PC-9 (cell line): Measurements from ENCODE around the gene MAML3. TPM values are rescaled to one million over a fixed set of nuclear protein-coding genes. Genes with fewer than 3 reads are reported as not detected.

Experiments used
- BruUV-seq: library from RNA; stranded (reverse); fragments of 400-500 nt; replicated peaks from 2 replicates; lab custom pipeline; 2021; lab: Mats Ljungman, UMichigan
- CTCF ChIA-PET: fragments of 300-600 bp; sonication (Branson Sonifier 250); formaldehyde crosslinking; loops from one replicate; lab custom pipeline; 2022; ENCODE audit warnings: antibody characterized with exemption; lab: Charles Lee
- POLR2A ChIA-PET: fragments of 300-600 bp; sonication (Branson Sonifier 250); formaldehyde crosslinking; loops from one replicate; lab custom pipeline; 2022; ENCODE audit warnings: antibody characterized with exemption; ENCODE audit not compliant: unreplicated experiment; lab: Charles Lee
- DNase-seq, 2 experiments: peaks; one replicate each; pipeline versions ENCODE4 v3.0.0 to v3.0.0-alpha.2; 2015 to 2022; ENCODE audit warnings: mixed read lengths in 1 of 2
- H2AFZ ChIP-seq: fragments of 200-600 bp; sonication (generic); 2 replicates; pipeline ENCODE4 v1.8.1; 2017; ENCODE audit warnings: antibody characterized with exemption
- H3F3A ChIP-seq: fragments of 200-600 bp; sonication (generic); 2 replicates; pipeline ENCODE4 v1.8.1; 2017; ENCODE audit warnings: antibody characterized with exemption, mild to moderate bottlenecking, low read depth; ENCODE audit not compliant: insufficient read depth
- H3K27ac ChIP-seq: fragments of 200-600 bp; sonication (generic); 2 replicates; pipeline ENCODE4 v1.6.1; 2016; ENCODE audit warnings: mixed run types
- H3K27me3 ChIP-seq: fragments of 200-600 bp; sonication (generic); 2 replicates; pipeline ENCODE4 v1.6.1; 2016; ENCODE audit warnings: low read depth, mixed run types; ENCODE audit not compliant: insufficient read depth
- H3K36me3 ChIP-seq: fragments of 200-600 bp; sonication (generic); 2 replicates; pipeline ENCODE4 v1.6.1; 2016; ENCODE audit warnings: low read depth, mixed run types
- H3K4me1 ChIP-seq: fragments of 200-600 bp; sonication (generic); replicated peaks from 2 replicates; pipeline ENCODE4 v1.6.1; 2016; ENCODE audit warnings: mixed run types; ENCODE audit not compliant: insufficient read depth
- H3K4me2 ChIP-seq: fragments of 200-600 bp; sonication (generic); 2 replicates; pipeline ENCODE4 v1.6.1; 2017; ENCODE audit warnings: mixed run types
- H3K4me3 ChIP-seq: fragments of 200-600 bp; sonication (generic); 2 replicates; pipeline ENCODE4 v1.6.1; 2016; ENCODE audit warnings: mixed run types
- H3K79me2 ChIP-seq: fragments of 200-600 bp; sonication (generic); 2 replicates; pipeline ENCODE4 v1.6.1; 2017; ENCODE audit warnings: low read depth, mixed run types
- H3K9me2 ChIP-seq: fragments of 200-600 bp; sonication (generic); 2 replicates; pipeline ENCODE4 v1.8.1; 2017; ENCODE audit warnings: mild to moderate bottlenecking; ENCODE audit not compliant: insufficient read depth
- H3K9me3 ChIP-seq: fragments of 200-600 bp; sonication (generic); 2 replicates; pipeline ENCODE4 v1.8.1; 2016; ENCODE audit warnings: low read depth; ENCODE audit not compliant: insufficient read depth
- H4K20me1 ChIP-seq: fragments of 200-600 bp; sonication (generic); 2 replicates; pipeline ENCODE4 v1.8.1; 2017; ENCODE audit not compliant: insufficient read depth
- CTCF ChIP-seq: fragments of 200-600 bp; sonication (generic); conservative IDR thresholded peaks from 2 replicates; pipeline ENCODE4 v1.6.1; 2017; ENCODE audit warnings: mixed run types, antibody characterized with exemption, mild to moderate bottlenecking, moderate library complexity
- EZH2 ChIP-seq: fragments of 200-600 bp; sonication (generic); IDR thresholded peaks from 2 replicates; pipeline ENCODE4 v1.8.0; 2017; ENCODE audit warnings: antibody characterized with exemption, low read depth
- intact Hi-C: fragments of 100-400 bp; cut with micrococcal nuclease; formaldehyde crosslinking; loops from one replicate; pipeline ENCODE4 v1.10.0; 2022; ENCODE audit not compliant: unreplicated experiment
- total RNA-seq: library from RNA; stranded (reverse); gene quantifications from 2 replicates; pipeline ENCODE4 v1.2.3, GENCODE V29; 2021

MAML3 gene
- total RNA-seq, 1 experiment from 2014 or later = 15.2 TPM

GRCh38 chr4:139934057-139934707 lies 219.8 kb downstream of the MAML3 start:
- H3K4me1 ChIP-seq = no peaks in the 10 kb centered on the region
- no peaks in the 10 kb centered on the region for H3K9me3 ChIP-seq
- H3K27ac ChIP-seq = no peak overlapping the region
- H3K36me3 ChIP-seq = no peaks in the 10 kb centered on the region
- no peaks in the 10 kb centered on the region; the same call in 1 of the 2 replicates for H4K20me1 ChIP-seq
- H3K27me3 ChIP-seq = no peaks in the 10 kb centered on the region
- no peaks in the 10 kb centered on the region for H3K9me2 ChIP-seq
- no peaks in the 10 kb centered on the region; the same call in 1 of the 2 replicates for H3F3A ChIP-seq
- no peak overlapping the region for H2AFZ ChIP-seq
- H3K79me2 ChIP-seq = no peaks in the 10 kb centered on the region
- DNase-seq = no peak
- no peak overlapping the region for H3K4me2 ChIP-seq
- CTCF ChIA-PET = no interaction called here
- intact Hi-C loops = no loop called here
- H3K4me3 ChIP-seq = no peak overlapping the region
- POLR2A ChIA-PET = no interaction called here
- TF ChIP-seq EZH2 (no peak), CTCF (no peak)
- no TSS peak for BruUV-seq

- H3K36me3 ChIP-seq = no peaks in the 10 kb centered on the region
- no peaks in the 10 kb centered on the region for H3K79me2 ChIP-seq
- ChIA-PET CTCF (no interaction called here), POLR2A (no interaction called here)
- no peaks in the 10 kb centered on the region for H3K9me3 ChIP-seq
- H3K9me2 ChIP-seq = no peaks in the 10 kb centered on the region
- no peak overlapping the region for H3K27ac ChIP-seq
- no peak overlapping the region for H3K4me3 ChIP-seq
- no peaks in the 10 kb centered on the region for H3K4me1 ChIP-seq
- no peaks in the 10 kb centered on the region; the same call in 1 of the 2 replicates for H3F3A ChIP-seq
- no peak overlapping the region for H2AFZ ChIP-seq
- H3K4me2 ChIP-seq = no peak overlapping the region
- intact Hi-C loops = no loop called here
- TF ChIP-seq EZH2 = no peak
- TF ChIP-seq CTCF = no peak
- no peaks in the 10 kb centered on the region; the same call in 1 of the 2 replicates for H4K20me1 ChIP-seq
- DNase-seq = no peak
- no TSS peak for BruUV-seq
- H3K27me3 ChIP-seq = no peaks in the 10 kb centered on the region
These were observed 220.4 kb downstream of the MAML3 start for GRCh38 chr4:139933541-139933940.

GRCh38 chr4:139933104-139933503 lies 220.9 kb downstream of the MAML3 start:
- Histone ChIP-seq H2AFZ (no peak overlapping the region), H3K4me3 (no peak overlapping the region), H3K4me1 (no peaks in the 10 kb centered on the region), H3K9me3 (no peaks in the 10 kb centered on the region), H3K36me3 (no peaks in the 10 kb centered on the region), H3K27me3 (no peaks in the 10 kb centered on the region), H3K4me2 (no peak overlapping the region), H3K27ac (no peak overlapping the region), H3F3A (no peaks in the 10 kb centered on the region; the same call in 1 of the 2 replicates), H3K79me2 (no peaks in the 10 kb centered on the region), H4K20me1 (no peaks in the 10 kb centered on the region; the same call in 1 of the 2 replicates), H3K9me2 (no peaks in the 10 kb centered on the region)
- BruUV-seq = no TSS peak
- DNase-seq = no peak
- ChIA-PET POLR2A (no interaction called here), CTCF (no interaction called here)
- intact Hi-C loops = no loop called here
- TF ChIP-seq EZH2 (no peak), CTCF (no peak)
